Gastroesophageal sphincter (tissue), 3 donors: ENCODE results near the gene RIMBP2.

Experiments
- CTCF ChIP-seq, 4 experiments: fragments of 200-600 bp in 2 of 4; fragments of 450-650 bp in 2 of 4; sonication (generic) in 1 of 4; IDR thresholded peaks; one replicate each; pipeline ENCODE4 v1.5.1; 2017 to 2019; ENCODE audit warnings: antibody characterized with exemption in 4 of 4, mild to moderate bottlenecking in 2 of 4, moderate library complexity in 2 of 4
- POLR2A ChIP-seq, 2 donors: fragments of 450-650 bp; IDR thresholded peaks; one replicate each; pipeline ENCODE4 v1.6.1; 2017; ENCODE audit warnings: antibody characterized with exemption in 2 of 2, mild to moderate bottlenecking in 2 of 2, moderate library complexity in 1 of 2
- POLR2AphosphoS5 ChIP-seq: sonication (generic); formaldehyde crosslinking; IDR thresholded peaks from one replicate; pipeline ENCODE4 v1.6.1; 2017; ENCODE audit warnings: antibody characterized with exemption

GRCh38 chr12:130608132-130608531 is 108.0 kb downstream of the RIMBP2 start:
- TF ChIP-seq POLR2A (IDR thresholded peaks at IDR 0.05) (no peak), CTCF (IDR thresholded peaks at IDR 0.05) (no peak), POLR2AphosphoS5 (no peak)
